ENCODE data around the gene ISM1.

DNA sequence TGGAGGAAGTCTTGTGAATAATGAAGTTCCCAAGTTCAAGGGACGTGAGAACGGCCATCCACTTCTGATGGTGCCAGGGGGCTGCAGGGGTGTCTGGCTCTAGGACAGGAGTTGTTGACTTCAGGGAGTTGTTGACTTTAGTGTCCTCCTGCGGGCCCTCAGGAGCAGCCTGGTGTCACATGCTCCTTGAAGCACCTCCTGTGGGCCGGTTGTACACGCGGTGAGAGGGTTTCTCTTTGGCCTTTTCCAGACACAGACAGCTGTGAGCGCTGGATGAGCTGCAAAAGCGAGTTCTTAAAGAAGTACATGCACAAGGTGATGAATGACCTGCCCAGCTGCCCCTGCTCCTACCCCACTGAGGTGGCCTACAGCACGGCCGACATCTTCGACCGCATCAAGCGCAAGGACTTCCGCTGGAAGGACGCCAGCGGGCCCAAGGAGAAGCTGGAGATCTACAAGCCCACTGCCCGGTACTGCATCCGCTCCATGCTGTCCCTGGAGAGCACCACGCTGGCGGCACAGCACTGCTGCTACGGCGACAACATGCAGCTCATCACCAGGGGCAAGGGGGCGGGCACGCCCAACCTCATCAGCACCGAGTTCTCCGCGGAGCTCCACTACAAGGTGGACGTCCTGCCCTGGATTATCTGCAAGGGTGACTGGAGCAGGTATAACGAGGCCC is 77.8 kb downstream of the ISM1 start:
- TF ChIP-seq POLR2A (IDR thresholded peaks at IDR 0.05; ENCODE audit: low read depth, low read length), result no peak
- TF ChIP-seq POLR2AphosphoS5 (IDR thresholded peaks at IDR 0.05; ENCODE audit: low read depth, low read length), result no peak
- TF ChIP-seq TAF1 (IDR thresholded peaks at IDR 0.05; ENCODE audit: borderline replicate concordance, low read depth, low read length), result no peak

Data from GM12892 (cell line).